GM12878 (cell line): ENCODE results near the gene UTS2R. TPM values are rescaled to one million over a fixed set of nuclear protein-coding genes. Genes with fewer than 3 reads are reported as not detected.

Experiments used
- ATAC-seq: fragments of 200-7000 bp; cut with Tn5 transposase; 3 replicates; pipeline ENCODE4 v1.9.1; 2020; ENCODE audit warnings: mild to moderate bottlenecking, moderate library complexity
- BruUV-seq: library from RNA; stranded (reverse); fragments of 400-500 nt; replicated peaks from 2 replicates; lab custom pipeline; 2021; lab: Mats Ljungman, UMichigan
- CTCF ChIA-PET: fragments of 300-600 bp; sonication (Branson Sonifier 250); formaldehyde crosslinking; extraction: SDS; loops from one replicate; lab custom pipeline; 2021; ENCODE audit warnings: inconsistent platforms; lab: Yijun Ruan, JAX
- POLR2A ChIA-PET: fragments of 350-600 bp; formaldehyde crosslinking; extraction: SDS; loops from one replicate; lab custom pipeline; 2021; ENCODE audit warnings: inconsistent platforms; lab: Charles Lee
- RAD21 ChIA-PET: fragments of 300-600 bp; sonication (Branson Sonifier 250); formaldehyde crosslinking; loops from one replicate; lab custom pipeline; 2023; ENCODE audit warnings: antibody characterized with exemption; ENCODE audit not compliant: unreplicated experiment; lab: Charles Lee
- SMC1A ChIA-PET: fragments of 300-600 bp; sonication (Branson Sonifier 250); formaldehyde crosslinking; loops from one replicate; lab custom pipeline; 2023; ENCODE audit not compliant: unreplicated experiment, uncharacterized antibody; lab: Charles Lee
- DNase-seq: peaks from one replicate; pipeline ENCODE4 v3.0.0-alpha.2; 2011; ENCODE audit warnings: low read depth, low spot score
- FAIRE-seq: peaks from 3 replicates; lab custom pipeline; 2011; peaks lifted over from hg19 to GRCh38; lab: Jason Lieb, UNC
- H2AFZ ChIP-seq: 2 replicates; pipeline ENCODE4 v1.6.0; 2011; ENCODE audit warnings: low read depth, low read length, control low read depth; ENCODE audit not compliant: control insufficient read depth
- H3K27ac ChIP-seq: 2 replicates; pipeline ENCODE4 v1.5.1; 2011; ENCODE audit warnings: control low read depth; ENCODE audit not compliant: control insufficient read depth, insufficient read depth
- H3K27me3 ChIP-seq, 2 experiments: replicated peaks in 1 of 2; 2 replicates each; pipeline versions ENCODE4 v1.6.0 to v1.6.1; 2011; ENCODE audit warnings: low read length in 1 of 2; ENCODE audit not compliant: control insufficient read depth in 2 of 2, insufficient read depth in 2 of 2
- H3K36me3 ChIP-seq, 2 experiments: 2 replicates each; pipeline ENCODE4 v1.5.1; 2011; ENCODE audit warnings: low read length in 1 of 2; ENCODE audit not compliant: control insufficient read depth in 2 of 2, insufficient read depth in 2 of 2
- H3K4me1 ChIP-seq: 2 replicates; pipeline ENCODE4 v1.6.1; 2011; ENCODE audit warnings: mild to moderate bottlenecking, low read length, moderate library complexity, mixed read lengths; ENCODE audit not compliant: control insufficient read depth, insufficient read depth
- H3K4me2 ChIP-seq: 2 replicates; pipeline ENCODE4 v1.6.0; 2011; ENCODE audit warnings: control low read depth; ENCODE audit not compliant: control insufficient read depth, insufficient read depth
- H3K4me3 ChIP-seq: fragments of 200-600 bp; sonication (generic); 2 replicates; pipeline ENCODE4 v1.5.1; 2016
- H3K79me2 ChIP-seq: 2 replicates; pipeline ENCODE4 v1.6.0; 2011; ENCODE audit warnings: low read length; ENCODE audit not compliant: control insufficient read depth, insufficient read depth
- H3K9ac ChIP-seq: 2 replicates; pipeline ENCODE4 v1.8.0; 2011; ENCODE audit warnings: low read length, control low read depth, mixed read lengths; ENCODE audit not compliant: control insufficient read depth, insufficient read depth
- H3K9me3 ChIP-seq: replicated peaks from 3 replicates; pipeline ENCODE4 v1.5.1; 2011; ENCODE audit warnings: mild to moderate bottlenecking, low read length; ENCODE audit not compliant: control insufficient read depth, insufficient read depth
- H4K20me1 ChIP-seq: 2 replicates; pipeline ENCODE4 v1.6.0; 2011; ENCODE audit not compliant: control insufficient read depth, insufficient read depth
- BHLHE40 ChIP-seq, 2 experiments: fragments of 450-650 bp in 1 of 2; IDR thresholded peaks; 2 replicates each; pipeline ENCODE4 v1.6.1; 2011 to 2017; ENCODE audit warnings: low read depth in 2 of 2, borderline replicate concordance in 1 of 2, improper control_type of control experiment in 1 of 2, low read length in 1 of 2, mild to moderate bottlenecking in 1 of 2
- DPF2 ChIP-seq: fragments of 450-650 bp; IDR thresholded peaks from 2 replicates; pipeline ENCODE4 v1.6.1; 2017; ENCODE audit warnings: mild to moderate bottlenecking
- EED ChIP-seq: sonication (generic); IDR thresholded peaks from 2 replicates; pipeline ENCODE4 v1.6.1; 2016; ENCODE audit warnings: antibody characterized with exemption, low read depth
- FOS ChIP-seq: IDR thresholded peaks from 3 replicates; pipeline ENCODE4 v1.6.1; 2011; ENCODE audit warnings: borderline replicate concordance; ENCODE audit not compliant: insufficient read length; ENCODE audit errors: extremely low read depth
- GABPA ChIP-seq: IDR thresholded peaks from 2 replicates; pipeline ENCODE4 v1.6.1; 2014; ENCODE audit warnings: antibody characterized with exemption, low read depth, mild to moderate bottlenecking, inconsistent platforms
- IKZF1 ChIP-seq: fragments of 450-650 bp; conservative IDR thresholded peaks from 2 replicates; pipeline ENCODE4 v1.6.1; 2017; ENCODE audit warnings: antibody characterized with exemption, mild to moderate bottlenecking
- IKZF2 ChIP-seq, 2 experiments: fragments of 450-650 bp; IDR thresholded peaks; 2 replicates each; pipeline ENCODE4 v1.6.1; 2017; ENCODE audit warnings: mild to moderate bottlenecking in 2 of 2, moderate library complexity in 2 of 2
- MEF2B ChIP-seq: fragments of 450-650 bp; IDR thresholded peaks from 2 replicates; pipeline ENCODE4 v1.6.1; 2018; ENCODE audit warnings: mild to moderate bottlenecking, moderate library complexity; ENCODE audit not compliant: partially characterized antibody, poor library complexity, severe bottlenecking
- MTA2 ChIP-seq: fragments of 450-650 bp; IDR thresholded peaks from 2 replicates; pipeline ENCODE4 v1.6.1; 2016; ENCODE audit warnings: low read depth, mild to moderate bottlenecking, moderate library complexity
- MYB ChIP-seq: fragments of 150-350 bp; IDR thresholded peaks from 2 replicates; pipeline ENCODE4 v1.6.1; 2014; ENCODE audit warnings: mild to moderate bottlenecking, low read depth, low read length, borderline replicate concordance
- NR2F1 ChIP-seq: fragments of 450-650 bp; conservative IDR thresholded peaks from 2 replicates; pipeline ENCODE4 v1.6.1; 2017; ENCODE audit warnings: mild to moderate bottlenecking
- RBBP5 ChIP-seq: fragments of 200-600 bp; sonication (generic); conservative IDR thresholded peaks from 2 replicates; pipeline ENCODE4 v1.6.1; 2016
- SIX5 ChIP-seq: IDR thresholded peaks from 2 replicates; pipeline ENCODE4 v1.6.1; 2011; ENCODE audit warnings: mild to moderate bottlenecking, low read depth, low read length, moderate library complexity; ENCODE audit not compliant: severe bottlenecking
- SPI1 ChIP-seq: IDR thresholded peaks from 2 replicates; pipeline ENCODE4 v1.6.1; 2011; ENCODE audit warnings: low read depth, mild to moderate bottlenecking, low read length, moderate library complexity, borderline replicate concordance; ENCODE audit not compliant: insufficient read depth
- STAT3 ChIP-seq: IDR thresholded peaks from 2 replicates; pipeline ENCODE4 v1.6.1; 2011; ENCODE audit warnings: low read depth, low read length, improper control_type of control experiment
- SUPT20H ChIP-seq: IDR thresholded peaks from 2 replicates; pipeline ENCODE4 v1.6.1; 2011; ENCODE audit warnings: low read depth, mild to moderate bottlenecking, low read length, moderate library complexity, borderline replicate concordance; ENCODE audit not compliant: control insufficient read depth
- ZNF207 ChIP-seq: fragments of 450-650 bp; IDR thresholded peaks from 2 replicates; pipeline ENCODE4 v1.6.1; 2014; ENCODE audit warnings: antibody characterized with exemption, mild to moderate bottlenecking, borderline replicate concordance
- WGBS: methylation state at CpG from one replicate; pipeline ENCODE4 v1.1.6; 2016; ENCODE audit warnings: low lambda C conversion rate; ENCODE audit not compliant: insufficient replicate concordance, insufficient coverage; ENCODE audit errors: missing lambda C conversion rate; 5-methylcytosine and 5-hydroxymethylcytosine counted together
- in situ Hi-C: fragments of 300-500 bp; cut with MboI; formaldehyde crosslinking; loops from 9 replicates; pipeline ENCODE4 v1.14.3; 2018; ENCODE audit warnings: mixed read lengths
- intact Hi-C: fragments of 100-400 bp; cut with micrococcal nuclease; formaldehyde crosslinking; loops from one replicate; pipeline ENCODE4 v1.14.2; 2022; ENCODE audit not compliant: unreplicated experiment
- polyA plus RNA-seq, 11 experiments: library from polyadenylated mRNA; depleted of rRNA in 4 of 11; unstranded in 6 of 11; stranded (reverse) in 5 of 11; fragments of >200 nt; fragmentation: Nextera tagmentation in 4 of 11; fragmentation: Illumina TruSeq in 1 of 11; extraction: Ambion mirVana in 4 of 11; extraction: Trizol in 1 of 11; gene quantifications; 1 replicate in 1 of 11; 2 replicates in 10 of 11; pipeline versions ENCODE4 v1.2.1 to v1.2.3, GENCODE V29; 2011 to 2016; ENCODE audit warnings: inconsistent platforms in 2 of 11, missing spikeins in 2 of 11, low read depth in 1 of 11
- total RNA-seq, 4 experiments: library from RNA; depleted of rRNA in 3 of 4; stranded (reverse); fragments of >200 nt in 3 of 4; fragmentation: Illumina TruSeq in 1 of 4; extraction: Trizol in 1 of 4; gene quantifications; 2 replicates each; pipeline versions ENCODE4 v1.2.1 to v1.2.3, GENCODE V29; 2013 to 2021

The UTS2R gene
- total and polyA plus RNA-seq, 10 of the 15 experiments (the other 5 are each of a cell fraction or from before 2014, with no cell fraction given) = 0.04 to 0.36 (median 0.11) TPM; not detected in 6

DNA sequence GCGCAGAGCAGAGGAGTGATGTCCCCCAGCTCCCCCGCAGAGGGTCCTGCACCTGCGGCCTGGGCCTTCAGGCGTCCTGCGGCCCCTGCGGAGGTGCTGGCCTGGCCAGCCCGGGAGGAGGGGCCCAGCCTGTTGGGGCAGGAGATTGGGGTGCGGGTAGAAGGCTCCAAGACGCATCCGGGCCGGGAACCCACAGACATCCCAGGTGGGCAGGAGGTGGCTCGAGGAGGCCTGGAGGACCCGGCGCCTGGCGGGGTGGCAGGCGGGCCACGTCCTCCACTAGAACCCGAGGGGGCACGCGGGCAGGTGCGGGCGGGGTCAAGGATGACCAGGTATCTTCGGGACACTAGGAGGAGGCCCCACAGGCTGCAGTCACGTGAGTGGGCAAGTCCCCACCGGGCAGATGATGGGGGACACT, 37.4 kb upstream of the UTS2R start:
- 39% methylated on average over 25 of the region's 25 CpGs for WGBS
- H3K9ac ChIP-seq = no peak overlapping the region

DNA sequence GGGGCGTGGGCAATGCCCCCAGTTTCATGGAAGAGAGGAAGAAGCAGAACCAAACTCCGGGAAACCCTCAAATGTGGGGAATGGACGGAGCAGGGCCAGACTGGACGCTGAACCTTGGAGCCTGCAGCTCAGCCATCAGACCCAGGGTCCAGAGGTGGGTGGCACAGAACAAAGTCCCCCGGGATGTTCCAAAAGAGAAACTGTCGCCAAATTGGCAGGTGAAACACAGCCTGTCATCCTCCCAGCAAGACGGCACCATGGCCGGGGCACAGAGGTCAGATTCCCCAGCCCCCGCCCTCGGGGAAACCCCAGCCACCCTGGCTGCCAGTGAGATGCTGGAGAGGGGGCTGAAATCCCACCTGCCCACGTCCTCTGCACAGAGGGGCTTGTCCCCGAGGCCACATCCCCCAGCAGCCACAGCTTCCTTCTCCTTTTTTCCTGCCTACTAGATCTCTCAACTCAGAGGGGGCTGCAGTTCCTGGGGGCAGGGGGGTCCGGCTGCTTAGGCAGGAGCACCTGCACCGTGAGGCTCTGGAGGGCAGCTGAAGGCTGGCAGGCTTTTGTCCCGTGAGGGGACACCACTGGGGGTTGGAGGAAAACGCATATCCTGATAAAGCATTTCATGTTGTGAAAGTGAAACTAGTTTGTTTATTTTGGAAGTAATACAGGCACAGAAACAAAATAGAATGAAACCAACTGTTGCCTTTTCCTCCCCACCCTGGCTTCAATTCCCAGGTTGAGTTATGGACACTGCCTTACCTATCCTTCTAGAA, 36.8 kb upstream of the UTS2R start:
- H3K9me3 ChIP-seq = no peaks in the 10 kb centered on the region
- no TSS peak for BruUV-seq
- FAIRE-seq (no peak), ATAC-seq (peak; percentile 33), DNase-seq (no peak)
- peak overlapping the region; percentile 87 for H3K4me2 ChIP-seq
- CTCF ChIA-PET = interaction anchor here (1.0 to 1.2 kb wide), 2 partner anchors 14 to 99 kb away, joined by 3 read pairs; no protein-coding TSS in a partner anchor
- no peaks in the 10 kb centered on the region for H3K79me2 ChIP-seq
- no peaks in the 10 kb centered on the region for H4K20me1 ChIP-seq
- SMC1A ChIA-PET = no interaction called here
- H3K9ac ChIP-seq = no peak overlapping the region; the same call in 1 of the 2 replicates
- 4% methylated on average over 16 of the region's 16 CpGs for WGBS
- H3K4me1 ChIP-seq = peaks cover 11% of the 10 kb centered on the region
- intact Hi-C loops (no loop called here), in situ Hi-C loops (no loop called here)
- no peaks in the 10 kb centered on the region for H3K36me3 ChIP-seq
- RAD21 ChIA-PET = interaction anchor here (0.8 to 1.7 kb wide), 2 partner anchors 15 kb away, joined by 3 read pairs; no protein-coding TSS in a partner anchor
- H3K27me3 ChIP-seq = peaks cover 6 to 12% of the 10 kb centered on the region in 2 experiments; a peak in 3 of 4 replicates
- H3K27ac ChIP-seq = no peak overlapping the region
- POLR2A ChIA-PET = interaction anchor here (0.6 kb wide), 1 partner anchor 518 kb away, joined by 3 read pairs; no protein-coding TSS in a partner anchor
- peak overlapping the region; percentile 58; the same call in 1 of the 2 replicates for H3K4me3 ChIP-seq
- H2AFZ ChIP-seq = peak overlapping the region; percentile 29; the same call in 1 of the 2 replicates
- TF ChIP-seq IKZF2 (IDR thresholded peaks at IDR 0.05) = peak; percentile 35 to 50; a peak in 2 of 4 replicates
- peak in 1 of 2 experiments; percentile 40; a peak in 1 of 4 replicates for TF ChIP-seq BHLHE40 (IDR thresholded peaks at IDR 0.05; ENCODE audit: borderline replicate concordance in 1 of 2, low read depth in 2 of 2, low read length in 1 of 2)
- no peak for TF ChIP-seq SIX5
- no peak for TF ChIP-seq SPI1
- no peak for TF ChIP-seq FOS
- peak; percentile 20 for TF ChIP-seq MEF2B
- 0 out of 2 replicates have a peak, but pooled peaks have one; percentile 16 for TF ChIP-seq EED
- peak; percentile 48; the same call in 1 of the 2 replicates for TF ChIP-seq IKZF1
- 0 out of 2 replicates have a peak, but pooled peaks have one; percentile 25 for TF ChIP-seq MTA2
- TF ChIP-seq RBBP5 = no peak
- no peak for TF ChIP-seq ZNF207
- TF ChIP-seq NR2F1 = peak; percentile 76
- TF ChIP-seq MYB = no peak
- peak; percentile 24; the same call in 1 of the 2 replicates for TF ChIP-seq DPF2
- TF ChIP-seq GABPA = no peak

More for the DNA sequence above, 37.4 kb upstream of the UTS2R start:
- ChIA-PET SMC1A (no interaction called here), CTCF (interaction anchor here (0.6 to 1.7 kb wide), 3 partner anchors 13 to 90 kb away, joined by 3 to 4 read pairs (median 3); no protein-coding TSS in a partner anchor), RAD21 (interaction anchor here (0.8 kb wide), 1 partner anchor 16 kb away, joined by 3 read pairs; no protein-coding TSS in a partner anchor), POLR2A (interaction anchor here (0.5 to 0.6 kb wide), 2 partner anchors 112 to 519 kb away, joined by 3 read pairs; no protein-coding TSS in a partner anchor)
- Histone ChIP-seq H3K9me3 (no peaks in the 10 kb centered on the region), H3K27ac (no peak overlapping the region), H3K36me3 (no peaks in the 10 kb centered on the region), H2AFZ (no peak overlapping the region), H4K20me1 (no peaks in the 10 kb centered on the region), H3K4me2 (peak overlapping the region; percentile 87), H3K27me3 (peaks cover 6 to 12% of the 10 kb centered on the region in 2 experiments; a peak in 3 of 4 replicates), H3K4me3 (no peak overlapping the region), H3K79me2 (no peaks in the 10 kb centered on the region), H3K4me1 (peaks cover 11% of the 10 kb centered on the region)
- TF ChIP-seq STAT3 (no peak), BHLHE40 (IDR thresholded peaks at IDR 0.05; ENCODE audit: borderline replicate concordance in 1 of 2, low read depth in 2 of 2, low read length in 1 of 2) (peak in 1 of 2 experiments; percentile 74; a peak in 2 of 4 replicates), SUPT20H (no peak)
- BruUV-seq = no TSS peak
- FAIRE-seq (no peak), ATAC-seq (no peak), DNase-seq (no peak)
- in situ Hi-C loops = no loop called here
- intact Hi-C loops = no loop called here
